ENCODE measurements around the gene OAT.

OAT gene

DNA sequence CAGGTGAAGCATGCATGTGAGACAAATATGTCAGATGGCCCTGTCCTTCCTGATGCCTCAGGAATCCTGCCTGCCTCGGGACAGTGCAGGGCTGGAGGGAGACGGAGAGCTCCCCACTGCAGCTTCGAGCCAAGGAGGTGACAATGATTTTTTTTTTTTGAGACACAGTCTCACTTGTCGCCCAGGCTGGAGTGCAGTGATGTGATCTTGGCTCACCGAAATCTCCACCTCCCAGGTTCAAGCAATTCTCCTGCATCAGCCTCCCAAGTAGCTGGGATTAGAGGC, 68.8 kb downstream of the OAT start:
- DNase-seq = no peak

- no peak for DNase-seq
These were observed 69.3 kb downstream of the OAT start for GRCh38 chr10:124349231-124349995.

- no peak for DNase-seq
These were observed 69.9 kb downstream of the OAT start for GRCh38 chr10:124348801-124349200.

GRCh38 chr10:124347956-124348355, 70.8 kb downstream of the OAT start:
- DNase-seq = no peak
